Measurements from ENCODE around the gene CERK. TPM values are rescaled to one million over a fixed set of nuclear protein-coding genes. Genes with fewer than 3 reads are reported as not detected.

Gene CERK
- polyA plus RNA-seq, 1 of the 3 experiments (the other 2 are of a cell fraction), result 32.6 TPM

- Histone ChIP-seq H3K4me3 (ENCODE audit: low read depth in 2 of 2, low read length in 1 of 2) (no peak overlapping the region), H3K9me2 (no peaks in the 10 kb centered on the region), H3K4me1 (ENCODE audit: control insufficient read depth in 1 of 2, insufficient read depth in 2 of 2, low read depth in 1 of 2, low read length in 1 of 2) (peaks cover 7 to 46% of the 10 kb centered on the region in 2 experiments; a peak in 1 of 4 replicates), H3K27me3 (ENCODE audit: insufficient read depth) (no peaks in the 10 kb centered on the region), H3K9me3 (no peaks in the 10 kb centered on the region), H3K27ac (ENCODE audit: low read depth in 2 of 2, low read length in 1 of 2) (peak overlapping the region in 1 of 2 experiments; percentile 58; a peak in 1 of 4 replicates), H3K79me2 (ENCODE audit: insufficient read depth) (peaks cover 24% of the 10 kb centered on the region), H3K9ac (no peak overlapping the region), H4K20me1 (ENCODE audit: insufficient read depth) (peaks cover 9% of the 10 kb centered on the region), H2AFZ (ENCODE audit: low read depth) (no peak overlapping the region), H3F3A (replicated peaks; ENCODE audit: insufficient read depth) (no peaks in the 10 kb centered on the region), H3K4me2 (no peak overlapping the region), H3K36me3 (replicated peaks in 1 of 2; ENCODE audit: control insufficient read depth in 1 of 2, insufficient read depth in 2 of 2, low read length in 1 of 2) (no peaks in the 10 kb centered on the region)
- POLR2A ChIA-PET, result interaction anchor here (0.8 kb wide), 1 partner anchor 20 kb away, joined by 3 read pairs; no protein-coding TSS in a partner anchor
- CTCF ChIA-PET, result interaction anchor here (0.9 to 3.9 kb wide), 4 partner anchors 10 to 178 kb away, joined by 3 to 33 read pairs (median 11); no protein-coding TSS in a partner anchor
- WGBS (ENCODE audit: low lambda C conversion rate), result 92% methylated on average over 6 of the region's 14 CpGs
- TF ChIP-seq YY1 (IDR thresholded peaks at IDR 0.05; ENCODE audit: low read depth) (no peak), MAX (IDR thresholded peaks at IDR 0.05; ENCODE audit: low read depth) (no peak)
- DNase-seq, result no peak
Measured at GRCh38 chr22:46740910-46741780, 3.1 kb upstream of the CERK start.

- 88% methylated on average over 6 of the region's 20 CpGs for WGBS (ENCODE audit: low lambda C conversion rate)
- no peak for DNase-seq
- peaks cover 22 to 63% of the 10 kb centered on the region in 2 experiments for H3K4me1 ChIP-seq (ENCODE audit: control insufficient read depth in 1 of 2, insufficient read depth in 2 of 2, low read depth in 1 of 2, low read length in 1 of 2)
- peaks cover 5% of the 10 kb centered on the region for H3F3A ChIP-seq (replicated peaks; ENCODE audit: insufficient read depth)
- H3K9ac ChIP-seq, result peak overlapping the region; percentile 86
- H4K20me1 ChIP-seq (ENCODE audit: insufficient read depth), result peaks cover 27% of the 10 kb centered on the region
- no peak for TF ChIP-seq ELF1 (IDR thresholded peaks at IDR 0.05)
- TF ChIP-seq RFX5 (IDR thresholded peaks at IDR 0.05; ENCODE audit: low read length), result no peak
- TF ChIP-seq RXRA (IDR thresholded peaks at IDR 0.05; ENCODE audit: borderline replicate concordance, low read depth), result no peak
- TF ChIP-seq TEAD4 (IDR thresholded peaks at IDR 0.05; ENCODE audit: borderline replicate concordance, insufficient read depth), result no peak
- TF ChIP-seq YY1 (IDR thresholded peaks at IDR 0.05; ENCODE audit: low read depth), result no peak
- TF ChIP-seq FOSL2 (IDR thresholded peaks at IDR 0.05; ENCODE audit: borderline replicate concordance, low read depth), result no peak
- TF ChIP-seq SIN3A (IDR thresholded peaks at IDR 0.05; ENCODE audit: borderline replicate concordance, low read depth, low read length), result no peak
- TF ChIP-seq CHD2 (IDR thresholded peaks at IDR 0.05; ENCODE audit: low read length, partially characterized antibody), result no peak
- no peak for TF ChIP-seq RCOR1 (IDR thresholded peaks at IDR 0.05; ENCODE audit: low read length)
- TF ChIP-seq MXI1 (IDR thresholded peaks at IDR 0.05; ENCODE audit: low read depth, low read length), result no peak
- no peak for TF ChIP-seq MEF2A (IDR thresholded peaks at IDR 0.05; ENCODE audit: borderline replicate concordance, low read depth)
- no peak for TF ChIP-seq TAF1 (IDR thresholded peaks at IDR 0.05; ENCODE audit: borderline replicate concordance, low read depth, low read length)
- no peaks in the 10 kb centered on the region for H3K27me3 ChIP-seq (ENCODE audit: insufficient read depth)
- peak overlapping the region; percentile 94 for H3K4me2 ChIP-seq
- peak overlapping the region; percentile 67 to 82 for H3K4me3 ChIP-seq (ENCODE audit: low read depth in 2 of 2, low read length in 1 of 2)
- ChIA-PET POLR2A (interaction anchor here (0.5 to 0.8 kb wide), 2 partner anchors 163 to 1988 kb away, joined by 3 read pairs; no protein-coding TSS in a partner anchor), CTCF (interaction anchor here (1.0 to 3.9 kb wide), 5 partner anchors 11 to 176 kb away, joined by 3 to 33 read pairs (median 4); no protein-coding TSS in a partner anchor)
- H3K27ac ChIP-seq (ENCODE audit: low read depth in 2 of 2, low read length in 1 of 2), result peak overlapping the region in 1 of 2 experiments; percentile 84; a peak in 1 of 4 replicates
- H3K79me2 ChIP-seq (ENCODE audit: insufficient read depth), result peaks cover 43% of the 10 kb centered on the region
- H3K9me2 ChIP-seq, result no peaks in the 10 kb centered on the region
- no peaks in the 10 kb centered on the region for H3K9me3 ChIP-seq
- H3K36me3 ChIP-seq (replicated peaks in 1 of 2; ENCODE audit: control insufficient read depth in 1 of 2, insufficient read depth in 2 of 2, low read length in 1 of 2), result no peaks in the 10 kb centered on the region
- H2AFZ ChIP-seq (ENCODE audit: low read depth), result no peak overlapping the region
Measured at GRCh38 chr22:46739094-46739870, 1.2 kb upstream of the CERK start.
